HG02571 (cell line): Measurements from ENCODE around the gene ACSBG1.

Experiments
- ATAC-seq: cut with Tn5 transposase; IDR thresholded peaks from one replicate; pipeline ENCODE4 v1.9.1; 2021; ENCODE audit warnings: mild to moderate bottlenecking, moderate library complexity; ENCODE audit not compliant: unreplicated experiment

The ACSBG1 gene

DNA sequence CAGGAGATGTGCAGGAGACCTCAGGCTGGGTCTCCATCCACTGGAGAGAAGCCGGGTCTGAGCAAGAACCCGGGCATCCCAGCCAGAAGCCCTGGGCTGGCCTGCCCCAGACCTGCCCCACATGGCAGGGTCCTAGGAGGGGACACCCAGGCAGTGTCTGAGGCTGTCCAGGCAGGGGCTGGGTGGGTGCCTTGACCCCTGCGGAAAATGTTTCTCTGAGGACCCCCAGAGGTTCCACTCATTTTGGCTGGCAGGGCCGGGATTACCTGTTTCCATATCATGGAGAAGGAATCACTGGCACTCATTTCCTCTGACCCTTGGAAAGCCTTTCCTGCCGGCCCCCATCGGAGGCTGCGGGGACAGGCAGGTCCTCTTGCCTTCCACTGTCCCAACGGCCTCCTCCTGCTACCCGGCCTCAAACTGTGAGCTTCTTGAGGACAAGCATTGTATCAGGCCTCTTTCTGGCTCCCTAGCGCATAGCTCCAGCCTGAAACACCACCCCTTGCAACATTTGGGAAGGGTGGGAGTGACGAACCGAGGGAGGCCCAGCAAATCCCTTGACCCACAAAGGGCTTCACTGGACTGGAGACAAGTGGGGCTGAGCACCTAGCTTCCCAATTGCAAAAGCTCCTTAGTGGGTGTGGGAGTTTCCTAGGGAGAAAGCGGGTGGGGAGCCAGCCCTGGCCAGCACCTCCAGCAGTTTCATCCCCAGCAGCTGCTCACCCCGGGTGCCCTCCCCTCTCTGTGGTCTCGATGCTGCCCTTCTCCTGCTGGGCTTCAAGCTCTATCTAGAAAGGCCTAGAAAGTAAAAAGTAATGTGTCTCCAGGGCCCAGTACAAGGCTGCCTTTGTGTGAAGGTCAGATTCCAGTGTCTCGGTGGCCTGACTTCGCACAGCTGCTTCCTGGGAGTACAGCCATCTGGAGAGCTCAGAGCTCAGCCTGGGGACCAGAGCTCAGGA lies 29.7 kb downstream of the ACSBG1 start:
- no peak for ATAC-seq

DNA sequence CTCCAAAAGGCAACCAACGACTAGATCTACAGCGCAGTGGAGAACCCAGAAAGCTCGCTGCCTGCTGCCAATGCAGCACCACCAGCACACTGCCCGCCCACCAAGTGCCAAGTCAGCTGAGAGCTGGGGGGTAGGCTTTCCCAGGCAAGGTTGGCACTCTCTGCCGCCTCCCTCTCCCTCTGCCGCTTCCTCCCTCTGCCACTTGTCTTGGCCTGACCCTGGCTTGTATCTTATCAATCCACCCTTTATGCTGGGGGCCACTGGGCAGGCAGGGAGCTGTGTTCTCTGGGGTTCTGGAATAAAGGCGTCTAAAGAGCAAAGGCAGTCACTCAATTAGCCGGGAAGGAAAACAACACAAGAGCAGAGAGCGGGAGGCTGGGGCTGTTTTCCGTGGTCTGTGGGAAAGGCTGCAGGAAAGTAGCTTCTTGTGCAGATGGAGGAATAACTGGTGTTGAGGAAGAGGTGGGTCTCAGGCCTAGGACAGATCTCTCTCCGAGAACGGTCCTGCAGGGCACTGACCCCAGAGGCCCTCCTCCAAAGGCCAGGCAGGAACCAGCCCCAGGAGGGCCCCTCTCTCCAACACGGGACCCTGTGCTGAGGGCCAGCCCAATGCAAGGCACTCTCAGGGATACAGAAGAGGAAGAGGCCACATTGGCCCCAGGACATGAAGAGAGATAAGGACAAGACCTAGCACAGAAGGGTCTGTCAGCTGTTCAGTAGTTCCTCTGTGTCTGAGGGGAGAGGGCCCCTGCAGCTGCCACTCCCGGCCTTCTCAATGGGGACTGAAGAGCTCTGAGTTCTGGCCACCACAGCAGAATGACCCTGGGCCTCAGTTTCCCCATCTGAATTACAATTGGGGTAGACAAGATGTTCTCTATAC lies 30.8 kb downstream of the ACSBG1 start:
- no peak for ATAC-seq

DNA sequence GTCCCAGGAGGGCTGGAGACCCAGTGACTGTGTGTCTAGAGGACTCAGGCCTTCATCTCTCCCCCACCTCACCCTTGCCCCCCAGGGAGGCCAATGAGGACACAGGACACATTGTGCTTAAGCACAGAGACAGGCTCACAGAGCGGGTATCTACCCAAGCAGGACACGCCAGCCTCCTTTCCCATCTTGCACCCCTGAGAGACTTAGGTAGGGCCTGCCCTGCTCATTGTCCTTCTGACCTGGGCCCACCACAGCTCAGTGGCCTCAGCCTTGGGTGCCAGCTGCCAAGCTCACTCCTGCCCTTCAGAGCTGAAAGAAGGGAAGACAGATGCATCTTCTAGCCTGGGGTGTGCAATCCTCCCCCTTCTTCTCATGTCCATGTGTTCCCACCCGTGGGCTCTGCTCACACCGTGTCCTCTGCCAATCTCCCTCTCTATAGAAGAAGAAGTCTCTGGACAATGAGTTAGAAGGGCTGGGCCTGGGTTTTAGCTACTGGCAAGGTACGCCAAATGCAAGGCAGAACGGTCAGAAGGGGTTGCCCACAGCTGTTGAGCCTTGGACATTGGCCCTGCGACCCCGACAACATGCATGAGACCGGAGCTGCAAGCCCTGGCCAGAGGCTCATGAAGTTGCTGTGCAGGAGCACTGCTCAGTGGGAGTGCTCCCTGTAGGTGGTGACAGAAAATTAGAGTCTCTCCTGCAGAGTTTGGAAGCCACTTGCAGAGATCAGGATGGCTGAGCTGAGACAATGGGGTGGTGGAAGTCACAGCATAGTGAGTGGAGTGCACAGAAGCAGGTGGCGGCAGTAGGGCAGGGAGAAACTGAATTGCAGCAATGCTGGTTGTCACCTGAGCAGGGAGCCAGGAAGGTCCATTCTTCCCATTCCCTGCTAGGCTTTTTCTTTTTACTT lies 32.8 kb downstream of the ACSBG1 start:
- ATAC-seq = no peak

DNA sequence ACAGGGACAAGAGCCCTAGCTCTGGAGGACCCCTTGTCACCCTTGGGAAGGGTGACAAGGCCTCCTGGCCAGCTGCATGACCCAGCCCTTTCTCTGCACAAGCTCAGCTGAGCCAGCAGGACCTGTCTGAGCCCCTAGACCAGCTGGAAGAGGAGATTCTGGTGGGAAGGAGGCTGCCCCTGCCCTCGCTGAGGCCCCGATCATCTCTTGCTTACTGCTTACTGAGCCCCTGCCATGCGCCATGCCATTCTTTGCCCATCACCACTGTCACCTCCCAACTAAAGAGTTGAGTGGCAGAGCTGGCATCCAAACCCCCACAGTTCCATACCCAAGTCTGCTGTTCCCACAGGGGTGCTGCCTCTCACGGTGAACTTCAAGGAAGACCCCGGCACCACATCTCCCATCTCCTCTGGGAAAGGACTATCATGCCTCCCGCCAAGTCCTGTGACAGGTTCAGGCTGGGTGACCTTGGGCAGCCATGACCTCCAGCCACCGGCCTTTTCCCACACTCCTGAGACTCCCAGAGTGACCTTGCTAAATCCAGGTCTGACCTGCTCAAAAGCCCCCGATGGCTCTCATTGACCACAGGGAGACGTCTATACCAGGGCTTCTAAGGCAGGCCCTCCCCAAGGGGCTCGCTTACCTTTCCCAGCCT lies 34.0 kb downstream of the ACSBG1 start:
- no peak for ATAC-seq

DNA sequence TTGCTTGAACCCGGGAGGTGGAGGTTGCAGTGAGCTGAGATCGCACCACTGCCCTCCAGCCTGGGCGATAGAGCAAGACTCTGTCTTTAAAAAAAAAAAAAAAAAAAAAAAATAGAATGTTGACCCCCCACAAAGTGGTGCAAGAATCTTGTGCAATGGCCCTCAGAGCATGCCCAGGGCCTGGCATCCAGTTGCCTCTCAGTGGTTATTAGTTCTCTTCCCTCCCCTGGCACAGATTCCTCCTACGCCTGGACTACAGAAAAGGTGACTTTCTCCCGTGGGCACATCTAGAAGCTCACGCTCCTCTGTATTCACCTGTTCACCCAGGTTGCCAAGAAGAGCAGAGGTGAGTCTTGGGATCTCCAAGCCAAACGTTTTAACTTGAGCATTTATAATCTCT lies 36.7 kb downstream of the ACSBG1 start:
- no peak for ATAC-seq

DNA sequence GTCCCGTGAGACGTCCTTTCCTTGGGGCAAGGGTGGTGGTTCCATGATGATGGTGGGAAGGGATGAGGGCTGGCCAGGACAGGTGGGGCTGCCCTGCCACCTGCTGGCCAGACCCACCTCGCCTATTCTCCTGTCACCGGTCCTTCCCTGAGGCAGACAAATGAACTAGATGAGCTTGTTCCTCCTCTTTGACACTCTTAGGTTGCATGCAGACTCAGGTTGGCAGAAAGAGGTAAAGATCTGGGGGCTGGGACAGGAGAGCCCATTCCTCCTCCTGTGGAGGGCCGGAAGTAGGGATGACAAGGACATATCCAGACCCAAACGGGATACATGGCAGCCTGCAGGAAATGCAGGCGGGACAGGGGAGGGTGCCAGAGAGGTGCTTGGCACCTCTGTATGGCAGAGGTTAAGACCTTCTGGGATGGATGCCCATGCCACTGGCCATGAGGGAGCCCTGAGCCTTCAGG lies 38.6 kb downstream of the ACSBG1 start:
- no peak for ATAC-seq

DNA sequence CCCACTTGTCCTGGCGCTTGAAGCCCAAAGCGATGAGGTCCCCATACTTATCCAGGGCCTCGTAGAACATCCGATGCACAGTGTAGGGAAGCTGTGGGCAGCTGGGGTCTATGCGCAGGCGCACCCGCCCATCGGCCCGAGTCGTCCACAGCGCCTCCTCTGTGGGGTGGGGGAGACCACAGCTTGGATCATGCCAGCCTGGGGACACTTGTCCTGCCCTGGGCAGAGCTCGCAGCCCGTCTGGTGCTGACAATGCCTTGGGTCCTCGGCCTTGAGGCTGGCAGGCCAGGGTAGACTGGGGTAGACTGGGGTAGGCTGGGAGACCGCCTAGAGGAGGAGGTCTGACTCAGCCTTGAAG lies 39.8 kb downstream of the ACSBG1 start:
- no peak for ATAC-seq

DNA sequence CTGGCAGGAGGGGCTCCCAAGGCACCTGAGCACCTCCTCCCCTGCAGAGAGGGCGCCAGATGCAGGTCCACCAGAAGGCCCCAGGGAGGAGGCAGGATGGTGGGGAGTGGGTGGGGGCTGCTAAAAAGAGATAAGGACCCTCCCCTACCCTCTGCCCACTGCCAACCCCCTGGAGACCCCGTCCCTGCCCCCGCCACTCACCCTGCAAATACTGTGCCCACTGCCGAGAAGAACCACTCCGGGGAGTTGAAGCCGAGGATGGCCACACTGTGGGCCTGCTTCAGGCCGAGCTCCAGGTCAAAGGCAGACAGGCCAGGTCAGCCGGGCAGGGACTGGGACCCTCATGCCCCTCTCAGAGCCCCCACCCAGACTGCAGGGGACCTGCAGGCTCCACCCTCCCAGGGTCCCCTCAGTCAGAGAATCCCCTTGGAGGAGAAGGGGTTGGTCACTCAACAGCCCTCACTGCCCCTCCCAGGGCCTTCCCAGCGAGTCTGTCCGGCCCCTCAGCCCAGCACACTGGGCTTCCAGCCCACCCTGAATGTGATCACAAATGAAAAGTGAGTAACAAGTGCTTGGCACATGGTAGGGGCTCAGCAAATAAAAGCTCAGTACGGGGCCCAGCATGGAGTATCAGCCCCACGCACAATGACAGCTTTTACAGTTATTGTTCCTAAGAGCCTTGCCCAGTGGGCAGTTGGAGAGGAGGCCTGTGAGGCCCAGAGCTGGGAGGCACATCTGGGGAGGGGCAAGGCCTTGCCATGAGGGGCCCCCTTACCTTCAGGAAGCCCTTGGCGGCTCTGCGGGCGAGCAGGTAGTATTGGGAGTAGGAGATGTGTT lies 40.4 kb downstream of the ACSBG1 start:
- ATAC-seq = no peak

DNA sequence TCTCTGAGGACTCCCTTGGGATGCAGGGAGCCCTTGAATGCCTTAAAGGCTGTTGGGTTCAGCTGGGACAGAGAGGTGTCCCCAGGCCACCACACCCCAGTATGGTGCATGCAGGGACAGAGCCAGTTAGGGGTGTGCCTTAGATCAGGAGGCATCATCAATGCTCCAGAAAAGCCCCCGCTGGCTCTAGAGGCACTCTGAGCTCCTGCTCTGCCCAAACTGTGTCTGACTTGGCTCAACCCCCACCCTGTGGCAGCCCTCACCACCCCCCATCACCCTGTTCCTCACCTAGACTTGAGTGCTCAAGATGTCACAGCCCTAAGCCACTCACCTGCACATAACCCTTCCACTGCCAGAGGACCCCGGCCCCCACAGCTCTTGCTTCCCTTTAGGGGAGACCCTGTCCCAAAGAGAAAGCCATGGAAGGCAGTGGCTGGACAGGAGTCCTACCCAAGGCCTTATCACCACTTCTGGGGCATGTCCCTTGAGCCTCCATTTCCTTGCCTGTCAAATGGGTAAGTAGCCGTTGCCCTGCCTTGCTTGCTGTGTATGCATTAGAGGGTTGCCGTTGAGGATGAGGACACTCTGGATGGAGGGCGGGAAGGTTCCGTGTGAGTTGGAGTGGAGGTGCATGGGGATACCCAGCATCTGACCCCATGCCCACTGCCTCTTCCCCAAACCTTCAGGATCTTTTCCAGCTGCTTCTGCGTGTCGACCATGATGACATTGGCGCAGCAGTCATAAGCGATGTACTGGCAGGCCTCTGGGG lies 41.4 kb downstream of the ACSBG1 start:
- ATAC-seq = no peak

DNA sequence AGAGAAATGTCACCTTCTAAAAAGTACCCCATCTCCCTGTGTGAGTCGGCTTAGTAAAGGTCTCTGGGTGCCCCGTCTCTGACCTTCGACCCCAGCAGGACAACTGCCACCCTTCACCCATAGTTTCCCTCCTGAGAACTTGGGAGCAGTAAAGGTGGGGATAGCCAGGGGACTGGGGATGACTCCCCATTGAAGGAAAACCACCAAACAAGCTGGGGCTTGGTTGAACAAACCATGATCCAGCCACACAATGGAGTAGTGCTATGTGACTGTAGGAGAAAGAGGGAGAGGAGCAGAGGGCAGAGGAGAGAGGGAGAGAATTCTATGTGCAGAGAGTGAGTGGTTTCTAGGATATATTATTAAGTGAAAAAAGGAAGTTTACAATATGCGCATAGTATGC lies 51.5 kb downstream of the ACSBG1 start:
- ATAC-seq = no peak

DNA sequence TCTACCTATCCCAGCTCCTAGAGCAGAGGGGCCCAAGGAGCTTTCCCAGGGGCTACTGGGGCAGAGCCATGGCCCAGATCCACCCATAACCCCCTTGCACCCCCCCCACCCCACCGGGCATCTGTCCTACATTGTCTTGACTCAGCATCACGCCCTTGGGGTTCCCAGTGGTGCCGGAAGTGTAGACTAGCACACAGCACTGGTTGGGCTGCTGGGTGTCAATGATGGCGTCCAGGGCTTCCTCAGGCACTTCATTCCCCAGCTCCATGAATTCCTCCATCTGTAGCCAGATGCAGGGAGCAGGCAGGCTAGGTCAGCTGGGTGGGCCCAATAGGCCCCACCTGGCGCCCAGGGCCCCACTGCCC lies 52.0 kb downstream of the ACSBG1 start:
- ATAC-seq = no peak

DNA sequence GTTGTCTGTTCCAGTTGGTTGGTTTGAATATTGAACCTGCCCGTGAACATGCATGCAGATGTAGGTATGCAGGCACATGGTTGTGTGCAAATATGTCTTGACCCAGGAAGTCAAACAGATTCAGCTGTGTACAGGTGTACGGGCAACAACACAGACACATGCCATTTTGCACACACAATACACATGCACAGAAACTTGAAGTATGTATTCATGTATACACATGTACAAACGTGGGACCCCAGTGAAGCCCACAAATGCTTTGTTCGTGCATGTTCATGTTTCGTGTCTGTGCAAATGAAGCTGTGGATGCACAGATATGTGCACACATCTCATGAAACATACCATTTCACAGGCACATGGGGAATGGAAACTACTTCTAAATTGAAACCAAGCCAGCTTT lies 54.5 kb downstream of the ACSBG1 start:
- ATAC-seq = no peak

DNA sequence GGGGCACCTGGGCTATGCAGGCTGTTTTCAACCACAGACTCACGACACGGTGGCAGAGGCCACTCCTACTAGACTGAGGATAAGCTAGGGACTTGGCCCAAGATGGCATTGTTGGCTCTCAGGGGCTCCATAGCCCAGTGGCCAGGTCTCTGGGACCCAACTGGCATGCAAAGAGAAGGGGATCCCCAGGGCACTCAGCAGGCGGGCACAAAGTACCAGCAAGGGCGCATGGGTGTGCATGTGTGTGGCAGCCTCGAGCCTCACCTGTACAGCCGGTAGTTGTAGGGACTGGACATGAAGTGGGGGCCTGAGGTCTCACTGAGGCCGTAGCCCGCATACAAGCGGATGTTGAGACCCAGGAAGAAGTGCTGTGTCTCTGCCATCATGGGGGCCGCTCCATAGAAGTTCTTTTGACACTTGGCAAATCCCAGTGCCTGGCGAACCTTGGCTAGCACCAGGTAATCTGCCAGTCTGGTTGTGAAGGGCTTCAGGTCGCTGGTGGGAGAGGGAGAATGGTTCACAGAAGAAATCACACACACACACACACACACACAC lies 55.0 kb downstream of the ACSBG1 start:
- no peak for ATAC-seq

DNA sequence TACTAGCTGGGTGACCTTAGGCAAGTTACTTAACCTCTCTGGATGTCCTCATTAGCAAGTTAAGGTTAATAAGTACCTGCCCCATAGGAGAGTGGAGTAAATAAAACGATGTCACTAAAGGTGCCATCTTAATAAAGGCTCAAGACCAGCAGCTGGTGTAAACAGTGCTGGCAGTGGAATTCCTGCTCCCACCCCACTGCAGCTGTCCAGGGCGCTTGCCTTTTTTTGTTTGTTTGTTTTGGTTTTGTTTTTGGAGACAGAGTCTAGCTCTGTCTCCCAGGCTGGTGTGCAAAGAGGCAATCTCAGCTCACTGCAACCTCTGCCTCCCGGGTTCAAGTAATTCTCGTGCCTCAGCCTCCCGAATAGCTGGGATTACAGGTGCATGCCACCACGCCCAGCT lies 56.3 kb downstream of the ACSBG1 start:
- no peak for ATAC-seq

DNA sequence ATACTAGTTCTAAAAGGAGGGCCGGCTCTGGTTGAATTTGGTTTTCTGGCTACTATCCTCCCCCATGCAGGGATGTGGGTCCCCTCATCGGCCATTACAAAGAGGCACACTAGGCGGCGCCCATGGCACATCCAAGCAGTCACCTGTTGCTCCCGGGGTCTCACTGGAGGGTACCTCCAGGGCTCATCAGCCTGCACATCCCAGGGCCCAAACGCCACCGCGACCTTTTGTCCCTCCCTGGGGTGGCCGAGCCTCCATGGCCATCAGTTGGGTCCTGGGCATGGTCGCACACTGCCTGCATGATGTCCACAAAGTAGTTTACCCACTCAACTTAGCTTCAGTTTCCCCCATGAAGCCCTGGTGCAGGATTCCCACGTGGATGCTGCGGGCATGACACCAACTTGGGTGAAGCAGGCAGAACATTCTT lies 56.9 kb downstream of the ACSBG1 start:
- no peak for ATAC-seq

DNA sequence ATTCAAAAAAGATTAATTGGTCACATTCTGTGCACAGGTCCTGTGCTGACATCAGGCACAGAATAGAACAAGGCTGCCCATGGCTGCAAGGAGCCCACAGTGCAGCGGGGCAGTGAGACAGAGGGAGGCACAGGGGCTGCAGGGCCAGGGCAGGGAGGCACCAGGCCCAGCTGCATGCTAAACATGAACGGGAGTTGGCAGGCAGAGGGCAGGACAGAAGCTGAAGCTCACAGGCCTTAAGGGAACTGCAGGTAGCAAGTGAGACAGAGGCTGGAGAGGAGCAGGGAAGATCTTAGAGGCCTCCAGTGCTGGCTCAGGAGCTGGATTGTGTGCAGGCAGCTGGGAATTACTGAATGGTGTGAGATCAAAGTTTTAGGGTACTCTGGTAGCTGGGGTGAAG lies 59.0 kb downstream of the ACSBG1 start:
- no peak for ATAC-seq

DNA sequence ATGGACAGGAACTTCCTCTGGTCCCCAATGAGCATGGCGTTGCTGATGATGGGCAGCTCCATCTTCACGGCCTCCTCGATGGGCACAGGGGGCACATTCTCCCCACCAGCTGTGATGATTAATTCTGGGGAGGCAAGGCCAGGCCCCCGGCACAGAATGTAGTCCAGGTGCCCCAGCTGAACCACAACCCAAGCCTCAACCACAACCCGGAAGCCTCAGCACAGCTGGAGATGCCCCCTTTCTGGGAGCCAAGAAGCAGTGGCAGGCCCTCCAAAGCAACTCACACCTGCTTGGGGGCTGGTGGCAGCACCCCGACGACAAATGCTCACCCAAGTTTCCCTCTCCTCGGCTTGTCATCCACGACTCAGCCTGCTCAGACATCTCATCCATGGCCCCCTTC lies 60.0 kb downstream of the ACSBG1 start:
- ATAC-seq = no peak

DNA sequence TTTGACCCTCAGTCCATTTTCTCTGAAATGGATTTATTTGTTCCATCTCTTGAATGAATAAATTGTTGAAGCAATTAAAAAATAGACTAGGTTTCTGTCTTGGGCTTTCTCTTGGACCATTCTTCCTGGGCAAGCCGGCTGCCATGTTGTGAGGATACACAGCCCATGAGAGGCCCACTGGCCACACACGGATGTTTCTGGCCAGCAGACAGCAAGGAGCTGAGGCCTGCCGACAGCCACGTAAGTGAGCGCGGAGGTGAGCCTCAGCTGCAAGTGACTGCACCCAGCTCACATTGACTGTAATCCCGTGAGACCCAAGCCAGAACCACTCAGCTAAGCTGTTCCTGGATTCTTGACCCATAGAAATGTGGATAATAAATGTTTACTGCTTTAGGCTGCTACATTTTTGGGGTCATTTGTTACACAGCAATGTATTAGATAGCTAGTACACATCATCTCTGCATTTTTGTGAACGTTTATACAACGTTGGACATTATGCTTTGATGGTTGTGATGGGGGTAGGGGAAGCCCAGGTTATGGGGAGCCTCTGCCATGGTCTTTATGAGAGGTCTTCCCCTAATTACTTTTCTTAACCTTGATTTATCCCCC lies 62.4 kb downstream of the ACSBG1 start:
- no peak for ATAC-seq
